ENCODE data around the gene SAA2. TPM values are rescaled to one million over a fixed set of nuclear protein-coding genes. Genes with fewer than 3 reads are reported as not detected.
A peak's percentile ranks its signal among the peaks of the same experiment; 100 is the strongest.
"Not testable (repeated sequence)": the region's sequence is repeated elsewhere in the genome, so short reads cannot be mapped to it uniquely, and the experiment has no call there.

SAA2 gene
- total and polyA plus RNA-seq, 2 donors (not counting 1 experiment from before 2014, with no cell fraction given): not detected

DNA sequence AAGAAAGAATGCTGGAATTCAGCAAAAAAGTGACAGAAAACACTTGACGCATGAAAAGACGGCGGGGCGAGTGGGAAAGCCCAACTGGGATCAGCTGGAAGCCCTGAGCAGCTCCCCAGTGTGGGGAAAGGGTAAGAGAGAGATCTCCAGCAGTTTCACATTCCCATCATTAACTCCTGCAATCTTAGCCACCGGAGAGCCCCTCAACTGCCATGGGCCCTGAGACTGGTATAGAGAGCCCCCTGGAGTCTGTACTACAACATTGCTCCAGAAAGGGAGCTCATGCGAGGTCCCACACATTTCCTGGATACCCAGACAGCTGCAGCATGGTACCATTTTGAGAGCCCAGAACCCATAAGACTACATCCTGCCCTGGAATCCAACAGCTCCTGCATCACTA lies 44.7 kb downstream of the SAA2 start:
- DNase-seq (ENCODE audit: low read depth in 2 of 2): peak in 1 of 2 donors; percentile 22
- H2AFZ ChIP-seq (ENCODE audit: low read length): no peak overlapping the region

DNA sequence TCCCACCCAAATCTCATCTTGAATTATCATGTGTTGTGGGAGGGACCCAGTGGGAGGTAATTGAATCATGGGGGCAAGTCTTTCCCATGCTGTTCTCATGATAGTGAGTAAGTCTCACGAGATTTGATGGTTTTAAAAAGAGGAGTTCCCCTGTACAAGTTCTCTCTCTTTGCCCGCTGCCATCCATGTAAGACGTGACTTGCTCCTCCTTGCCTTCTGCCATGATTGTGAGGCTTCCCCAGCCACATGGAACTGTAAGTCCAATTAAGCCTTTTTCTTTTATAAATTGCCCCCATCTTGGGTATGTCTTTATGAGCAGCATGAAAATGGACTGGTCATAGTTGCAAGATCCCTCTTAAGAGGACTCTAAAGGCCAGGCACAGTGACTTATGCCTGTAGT lies 50.7 kb downstream of the SAA2 start:
- H3K27ac ChIP-seq (ENCODE audit: insufficient read depth, low read length); H3K79me2 ChIP-seq (ENCODE audit: control insufficient read depth, insufficient read depth, low read length); H3K9ac ChIP-seq (ENCODE audit: insufficient read depth, low read length); H3K4me2 ChIP-seq (ENCODE audit: extremely low read depth, insufficient read depth, low read length); H2AFZ ChIP-seq (ENCODE audit: low read length); H4K20me1 ChIP-seq (ENCODE audit: control insufficient read depth, extremely low read depth, insufficient read depth, low read length); DNase-seq (ENCODE audit: low read depth in 2 of 2); H3K4me1 ChIP-seq (ENCODE audit: control insufficient read depth, extremely low read depth, insufficient read depth, low read length); H3K27me3 ChIP-seq (ENCODE audit: control insufficient read depth, insufficient read depth, low read length); H3K4me3 ChIP-seq (replicated peaks in 1 of 4; ENCODE audit: control extremely low read depth in 1 of 4, insufficient read depth in 1 of 4, low read depth in 3 of 4, low read length in 4 of 4); H3K36me3 ChIP-seq (ENCODE audit: control insufficient read depth, insufficient read depth, low read length); H3K9me3 ChIP-seq (ENCODE audit: control insufficient read depth, insufficient read depth, low read depth, low read length): not testable (repeated sequence)

More for the DNA sequence above, 44.7 kb downstream of the SAA2 start:
- H3K36me3 ChIP-seq (ENCODE audit: control insufficient read depth, insufficient read depth, low read length): no peaks in the 10 kb centered on the region
- H3K4me2 ChIP-seq (ENCODE audit: extremely low read depth, insufficient read depth, low read length): no peak overlapping the region
- H3K9ac ChIP-seq (ENCODE audit: insufficient read depth, low read length): no peak overlapping the region
- no peaks in the 10 kb centered on the region for H3K4me1 ChIP-seq (ENCODE audit: control insufficient read depth, extremely low read depth, insufficient read depth, low read length)
- no peak overlapping the region for H3K27ac ChIP-seq (ENCODE audit: insufficient read depth, low read length)
- peaks cover 2% of the 10 kb centered on the region for H3K27me3 ChIP-seq (ENCODE audit: control insufficient read depth, insufficient read depth, low read length)
- H4K20me1 ChIP-seq (ENCODE audit: control insufficient read depth, extremely low read depth, insufficient read depth, low read length): no peaks in the 10 kb centered on the region
- no peak overlapping the region for H3K4me3 ChIP-seq (replicated peaks in 1 of 4; ENCODE audit: control extremely low read depth in 1 of 4, insufficient read depth in 1 of 4, low read depth in 3 of 4, low read length in 4 of 4)
- TF ChIP-seq, protein P1, sequence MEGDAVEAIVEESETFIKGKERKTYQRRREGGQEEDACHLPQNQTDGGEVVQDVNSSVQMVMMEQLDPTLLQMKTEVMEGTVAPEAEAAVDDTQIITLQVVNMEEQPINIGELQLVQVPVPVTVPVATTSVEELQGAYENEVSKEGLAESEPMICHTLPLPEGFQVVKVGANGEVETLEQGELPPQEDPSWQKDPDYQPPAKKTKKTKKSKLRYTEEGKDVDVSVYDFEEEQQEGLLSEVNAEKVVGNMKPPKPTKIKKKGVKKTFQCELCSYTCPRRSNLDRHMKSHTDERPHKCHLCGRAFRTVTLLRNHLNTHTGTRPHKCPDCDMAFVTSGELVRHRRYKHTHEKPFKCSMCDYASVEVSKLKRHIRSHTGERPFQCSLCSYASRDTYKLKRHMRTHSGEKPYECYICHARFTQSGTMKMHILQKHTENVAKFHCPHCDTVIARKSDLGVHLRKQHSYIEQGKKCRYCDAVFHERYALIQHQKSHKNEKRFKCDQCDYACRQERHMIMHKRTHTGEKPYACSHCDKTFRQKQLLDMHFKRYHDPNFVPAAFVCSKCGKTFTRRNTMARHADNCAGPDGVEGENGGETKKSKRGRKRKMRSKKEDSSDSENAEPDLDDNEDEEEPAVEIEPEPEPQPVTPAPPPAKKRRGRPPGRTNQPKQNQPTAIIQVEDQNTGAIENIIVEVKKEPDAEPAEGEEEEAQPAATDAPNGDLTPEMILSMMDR (conservative IDR thresholded peaks at IDR 0.05 in 1 of 2, IDR thresholded peaks at IDR 0.05 in 1 of 2; ENCODE audit: low read depth in 1 of 2, low read length in 2 of 2): peak; percentile 40 to 55
- no peak for TF ChIP-seq EZH2 (IDR thresholded peaks at IDR 0.05; ENCODE audit: low read length, missing control alignments)
- H3K9me3 ChIP-seq (ENCODE audit: control insufficient read depth, insufficient read depth, low read depth, low read length): no peaks in the 10 kb centered on the region
- no peaks in the 10 kb centered on the region for H3K79me2 ChIP-seq (ENCODE audit: control insufficient read depth, insufficient read depth, low read length)

DNA sequence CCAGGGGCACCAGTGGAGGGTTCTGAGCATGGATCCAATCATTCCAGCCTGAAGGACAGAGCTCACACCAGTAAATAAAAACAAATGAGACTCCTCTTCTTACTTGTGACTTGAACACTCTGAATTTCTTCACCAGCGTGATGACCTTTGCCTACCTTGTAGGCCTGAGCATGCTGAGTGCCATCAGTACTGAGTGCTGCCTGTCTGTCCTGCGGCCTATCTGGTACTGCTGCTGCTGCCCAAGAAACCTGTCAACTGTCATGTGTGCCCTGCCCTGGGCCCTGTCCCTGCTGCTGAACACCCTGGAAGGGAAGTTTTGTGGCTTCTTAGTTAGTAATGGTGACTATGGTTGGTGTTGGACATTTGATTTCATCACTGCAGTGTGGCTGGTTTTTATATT lies 51.9 kb downstream of the SAA2 start:
- Histone ChIP-seq H3K4me3 (replicated peaks in 1 of 4; ENCODE audit: control extremely low read depth in 1 of 4, insufficient read depth in 1 of 4, low read depth in 3 of 4, low read length in 4 of 4) (no peak overlapping the region), H3K36me3 (ENCODE audit: control insufficient read depth, insufficient read depth, low read length) (no peaks in the 10 kb centered on the region), H3K9ac (ENCODE audit: insufficient read depth, low read length) (no peak overlapping the region), H2AFZ (ENCODE audit: low read length) (no peak overlapping the region), H3K9me3 (ENCODE audit: control insufficient read depth, insufficient read depth, low read depth, low read length) (no peaks in the 10 kb centered on the region), H3K4me1 (ENCODE audit: control insufficient read depth, extremely low read depth, insufficient read depth, low read length) (no peaks in the 10 kb centered on the region), H3K27me3 (ENCODE audit: control insufficient read depth, insufficient read depth, low read length) (no peaks in the 10 kb centered on the region), H3K79me2 (ENCODE audit: control insufficient read depth, insufficient read depth, low read length) (no peaks in the 10 kb centered on the region), H3K27ac (ENCODE audit: insufficient read depth, low read length) (no peak overlapping the region), H3K4me2 (ENCODE audit: extremely low read depth, insufficient read depth, low read length) (no peak overlapping the region), H4K20me1 (ENCODE audit: control insufficient read depth, extremely low read depth, insufficient read depth, low read length) (no peaks in the 10 kb centered on the region)
- no peak for TF ChIP-seq EZH2 (IDR thresholded peaks at IDR 0.05; ENCODE audit: low read length, missing control alignments)
- TF ChIP-seq, protein P1 (conservative IDR thresholded peaks at IDR 0.05 in 1 of 2, IDR thresholded peaks at IDR 0.05 in 1 of 2; ENCODE audit: low read depth in 1 of 2, low read length in 2 of 2): no peak
- no peak for DNase-seq (ENCODE audit: low read depth in 2 of 2)

Other genes starting within 250 kb of the SAA2 start
- gene SERGEF, start 235.6 kb downstream of the SAA2 start, total RNA-seq: 32.9 and 38.5 TPM in 2 replicates
- 14.5 TPM in 2 replicates for gene SERGEF, start 235.6 kb downstream of the SAA2 start, polyA plus RNA-seq
- under 0.01 TPM in 1 of 2 replicates, not detected in the other for gene TPH1, start 202.4 kb downstream of the SAA2 start, total RNA-seq
- gene TPH1, start 202.4 kb downstream of the SAA2 start, polyA plus RNA-seq: 0.06 and 0.16 TPM in 2 replicates
- gene SAAL1, start 142.6 kb downstream of the SAA2 start, total RNA-seq: 17.7 and 20.0 TPM in 2 replicates
- 15.0 and 16.4 TPM in 2 replicates for gene SAAL1, start 142.6 kb downstream of the SAA2 start, polyA plus RNA-seq
- gene MRGPRX3, start 116.1 kb downstream of the SAA2 start, total RNA-seq: not detected in 2 replicates
- not detected in 2 replicates for gene MRGPRX3, start 116.1 kb downstream of the SAA2 start, polyA plus RNA-seq
- gene MRGPRX4, start 75.8 kb downstream of the SAA2 start, total RNA-seq: not detected in 2 replicates
- gene MRGPRX4, start 75.8 kb downstream of the SAA2 start, polyA plus RNA-seq: not detected in 2 replicates
- gene SAA4, start 11.9 kb downstream of the SAA2 start, total RNA-seq: not detected in 2 replicates
- gene SAA4, start 11.9 kb downstream of the SAA2 start, polyA plus RNA-seq: not detected in 2 replicates
- gene SAA1, start 17.6 kb upstream of the SAA2 start, total RNA-seq: not detected in 2 replicates
- not detected in 2 replicates for gene SAA1, start 17.6 kb upstream of the SAA2 start, polyA plus RNA-seq
- gene HPS5, start 73.5 kb upstream of the SAA2 start, total RNA-seq: 43.1 and 44.1 TPM in 2 replicates
- gene HPS5, start 73.5 kb upstream of the SAA2 start, polyA plus RNA-seq: 15.0 and 15.6 TPM in 2 replicates
- gene GTF2H1, start 73.9 kb upstream of the SAA2 start, total RNA-seq: 63.6 and 74.2 TPM in 2 replicates
- gene GTF2H1, start 73.9 kb upstream of the SAA2 start, polyA plus RNA-seq: 49.7 and 56.1 TPM in 2 replicates
- 202 and 309 TPM in 2 replicates for gene LDHA, start 145.9 kb upstream of the SAA2 start, total RNA-seq
- gene LDHA, start 145.9 kb upstream of the SAA2 start, polyA plus RNA-seq: 1,113 and 1,626 TPM in 2 replicates
- not detected in 2 replicates for gene LDHC, start 163.7 kb upstream of the SAA2 start, total RNA-seq
- gene LDHC, start 163.7 kb upstream of the SAA2 start, polyA plus RNA-seq: 0.08 and 1.9 TPM in 2 replicates
- not detected in 2 replicates for gene LDHAL6A, start 207.2 kb upstream of the SAA2 start, total RNA-seq
- gene LDHAL6A, start 207.2 kb upstream of the SAA2 start, polyA plus RNA-seq: not detected in 2 replicates

Data from fibroblast of lung (primary cell).